ENCODE data around the gene DNER.
"Not testable (repeated sequence)": the region's sequence is repeated elsewhere in the genome, so short reads cannot be mapped to it uniquely, and the experiment has no call there.

The DNER gene

DNA sequence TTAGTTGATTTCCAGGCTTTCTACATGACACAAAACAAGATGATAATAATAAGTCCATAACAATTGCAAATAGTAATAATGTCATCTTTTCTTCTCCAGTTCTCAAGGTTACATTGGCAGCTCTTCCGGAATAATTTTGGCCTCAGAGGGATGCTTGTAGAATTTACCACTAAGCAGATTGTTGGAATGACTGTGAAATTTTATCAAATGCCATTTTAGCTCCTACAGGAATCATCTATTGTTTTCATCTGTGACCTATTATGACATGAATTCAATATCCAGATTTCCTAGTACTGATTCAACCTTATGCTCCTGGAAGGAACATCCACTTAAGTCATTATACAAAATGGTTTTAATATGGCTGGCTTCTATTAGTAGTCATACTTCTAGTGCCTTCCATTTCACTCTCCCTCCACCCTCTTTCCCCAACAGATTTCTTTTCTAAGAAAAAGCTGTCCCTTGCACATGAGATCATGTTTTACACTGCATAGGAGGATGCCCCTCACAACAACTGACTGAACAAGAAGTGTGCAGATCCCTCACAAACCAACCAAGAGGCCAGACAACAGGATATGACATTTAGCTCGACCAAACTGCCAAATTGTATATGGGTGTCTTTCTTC lies 200.0 kb downstream of the DNER start:
- H3K9me3 ChIP-seq (ENCODE audit: severe bottlenecking) = no peaks in the 10 kb centered on the region
- no peak overlapping the region for H3K4me3 ChIP-seq (ENCODE audit: low read depth, low read length)
- peaks cover 57% of the 10 kb centered on the region for H3K27me3 ChIP-seq (ENCODE audit: insufficient read depth, low read depth, severe bottlenecking)
- no peak for DNase-seq
- TF ChIP-seq, protein P1, sequence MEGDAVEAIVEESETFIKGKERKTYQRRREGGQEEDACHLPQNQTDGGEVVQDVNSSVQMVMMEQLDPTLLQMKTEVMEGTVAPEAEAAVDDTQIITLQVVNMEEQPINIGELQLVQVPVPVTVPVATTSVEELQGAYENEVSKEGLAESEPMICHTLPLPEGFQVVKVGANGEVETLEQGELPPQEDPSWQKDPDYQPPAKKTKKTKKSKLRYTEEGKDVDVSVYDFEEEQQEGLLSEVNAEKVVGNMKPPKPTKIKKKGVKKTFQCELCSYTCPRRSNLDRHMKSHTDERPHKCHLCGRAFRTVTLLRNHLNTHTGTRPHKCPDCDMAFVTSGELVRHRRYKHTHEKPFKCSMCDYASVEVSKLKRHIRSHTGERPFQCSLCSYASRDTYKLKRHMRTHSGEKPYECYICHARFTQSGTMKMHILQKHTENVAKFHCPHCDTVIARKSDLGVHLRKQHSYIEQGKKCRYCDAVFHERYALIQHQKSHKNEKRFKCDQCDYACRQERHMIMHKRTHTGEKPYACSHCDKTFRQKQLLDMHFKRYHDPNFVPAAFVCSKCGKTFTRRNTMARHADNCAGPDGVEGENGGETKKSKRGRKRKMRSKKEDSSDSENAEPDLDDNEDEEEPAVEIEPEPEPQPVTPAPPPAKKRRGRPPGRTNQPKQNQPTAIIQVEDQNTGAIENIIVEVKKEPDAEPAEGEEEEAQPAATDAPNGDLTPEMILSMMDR (IDR thresholded peaks at IDR 0.05; ENCODE audit: low read depth, low read length) = no peak
- no peak overlapping the region for H3K27ac ChIP-seq
- H3K36me3 ChIP-seq = no peaks in the 10 kb centered on the region

DNA sequence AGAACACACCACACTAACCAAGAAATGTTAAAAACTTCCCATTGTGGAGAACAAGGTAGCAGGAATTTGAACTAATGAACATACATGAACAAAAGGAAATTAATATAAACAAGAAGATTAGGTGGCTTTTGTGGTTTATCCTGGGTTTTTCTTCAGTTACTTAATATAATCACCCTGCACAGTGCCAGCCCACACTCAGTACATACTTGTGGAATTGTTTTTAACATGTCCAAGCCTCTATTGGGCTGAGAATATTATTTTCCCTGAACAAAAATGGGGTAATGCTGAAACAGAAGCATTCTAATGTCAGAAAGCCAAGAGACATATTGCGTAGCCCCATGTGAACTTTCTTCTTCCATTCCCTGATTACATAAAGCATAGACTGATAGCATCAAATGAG lies 202.8 kb downstream of the DNER start:
- TF ChIP-seq, protein P1 (IDR thresholded peaks at IDR 0.05; ENCODE audit: low read depth, low read length) = no peak
- H3K4me3 ChIP-seq (ENCODE audit: low read depth, low read length) = no peak overlapping the region
- no peak overlapping the region for H3K27ac ChIP-seq
- H3K36me3 ChIP-seq = no peaks in the 10 kb centered on the region
- H3K27me3 ChIP-seq (ENCODE audit: insufficient read depth, low read depth, severe bottlenecking) = peaks cover 50% of the 10 kb centered on the region
- no peaks in the 10 kb centered on the region for H3K9me3 ChIP-seq (ENCODE audit: severe bottlenecking)
- DNase-seq = no peak

DNA sequence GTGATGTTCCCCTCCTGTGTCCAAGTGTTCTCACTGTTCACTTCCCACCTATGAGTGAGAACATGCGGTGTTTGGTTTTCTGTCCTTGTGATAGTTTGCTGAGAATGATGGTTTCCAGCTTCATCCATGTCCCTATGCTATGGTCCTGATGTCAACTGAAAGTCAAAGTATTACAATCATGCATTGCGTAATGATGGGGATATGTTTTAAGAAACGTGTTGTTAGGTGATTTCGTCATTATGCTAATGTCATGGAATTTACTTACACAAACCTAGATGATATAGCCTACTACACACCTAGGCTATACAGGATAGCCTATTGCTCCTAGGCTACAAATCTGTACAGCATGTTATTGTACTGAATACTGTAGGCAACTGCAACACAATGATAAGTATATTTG lies 207.7 kb downstream of the DNER start:
- not testable (repeated sequence) for DNase-seq

DNA sequence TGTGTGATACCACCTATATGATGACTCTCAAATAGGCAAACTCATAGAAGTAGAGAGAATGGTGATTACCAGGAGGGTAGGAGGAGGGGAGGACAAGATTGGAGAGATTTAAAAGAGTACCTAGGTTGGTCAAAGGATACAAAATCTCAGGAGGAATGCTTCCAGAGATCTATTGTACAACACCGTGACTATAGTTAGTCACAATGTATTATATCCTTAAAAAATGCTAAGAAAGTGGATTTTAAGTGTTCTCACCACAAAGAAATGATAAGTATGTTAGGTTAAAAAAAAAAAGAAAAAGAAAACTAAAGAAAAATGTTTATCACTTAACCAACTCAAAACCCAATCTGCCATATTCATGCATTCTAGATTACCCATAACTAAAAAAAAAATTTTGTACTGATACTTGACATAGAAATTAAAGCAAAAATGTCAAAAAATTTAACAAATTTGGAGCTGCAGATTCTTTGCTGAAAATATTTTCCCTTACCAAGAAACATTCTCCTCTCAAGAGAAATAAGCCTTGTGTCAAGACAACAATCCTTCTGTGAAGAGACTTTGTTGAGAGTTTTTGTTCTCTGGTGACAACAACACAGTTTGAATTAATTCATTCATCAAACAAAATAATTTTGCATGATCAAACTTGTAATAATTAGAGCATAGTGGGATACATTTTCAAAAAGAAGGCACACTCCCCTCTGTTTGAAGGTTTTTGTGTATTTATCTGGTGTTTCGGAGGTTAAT lies 213.1 kb downstream of the DNER start:
- H3K27me3 ChIP-seq (ENCODE audit: insufficient read depth, low read depth, severe bottlenecking) = peaks cover 20% of the 10 kb centered on the region
- H3K4me3 ChIP-seq (ENCODE audit: low read depth, low read length) = no peak overlapping the region
- no peak overlapping the region for H3K27ac ChIP-seq
- no peaks in the 10 kb centered on the region for H3K9me3 ChIP-seq (ENCODE audit: severe bottlenecking)
- no peak for DNase-seq
- no peaks in the 10 kb centered on the region for H3K36me3 ChIP-seq
- TF ChIP-seq, protein P1 (IDR thresholded peaks at IDR 0.05; ENCODE audit: low read depth, low read length) = no peak

More for the DNA sequence above, 207.7 kb downstream of the DNER start:
- H3K27ac ChIP-seq; H3K9me3 ChIP-seq (ENCODE audit: severe bottlenecking); H3K4me3 ChIP-seq (ENCODE audit: low read depth, low read length); H3K36me3 ChIP-seq: not testable (repeated sequence)
- peaks cover 33% of the 10 kb centered on the region for H3K27me3 ChIP-seq (ENCODE audit: insufficient read depth, low read depth, severe bottlenecking)

DNA sequence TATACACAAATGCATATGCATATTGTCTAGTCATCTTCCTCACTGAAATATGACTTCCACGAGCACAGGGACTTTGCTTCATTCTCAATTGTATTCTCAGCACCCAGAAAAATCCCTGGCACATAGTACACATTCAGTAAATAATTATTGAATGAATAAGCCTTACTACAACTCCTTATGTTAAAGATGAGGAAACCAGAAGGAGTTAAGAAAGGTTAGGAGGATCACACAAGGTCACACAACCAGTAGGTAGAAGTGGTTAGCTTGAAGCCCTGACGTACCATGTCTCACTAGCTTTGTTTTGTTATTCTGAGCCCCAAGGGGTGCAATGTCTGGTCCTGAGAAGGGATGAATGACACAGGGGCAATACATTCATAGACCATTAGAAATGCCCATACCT lies 222.3 kb downstream of the DNER start:
- H3K27ac ChIP-seq = no peak overlapping the region
- H3K9me3 ChIP-seq (ENCODE audit: severe bottlenecking) = peaks cover 3% of the 10 kb centered on the region
- peaks cover 36% of the 10 kb centered on the region for H3K27me3 ChIP-seq (ENCODE audit: insufficient read depth, low read depth, severe bottlenecking)
- H3K4me3 ChIP-seq (ENCODE audit: low read depth, low read length) = no peak overlapping the region
- no peaks in the 10 kb centered on the region for H3K36me3 ChIP-seq
- no peak for DNase-seq
- TF ChIP-seq, protein P1 (IDR thresholded peaks at IDR 0.05; ENCODE audit: low read depth, low read length) = no peak

DNA sequence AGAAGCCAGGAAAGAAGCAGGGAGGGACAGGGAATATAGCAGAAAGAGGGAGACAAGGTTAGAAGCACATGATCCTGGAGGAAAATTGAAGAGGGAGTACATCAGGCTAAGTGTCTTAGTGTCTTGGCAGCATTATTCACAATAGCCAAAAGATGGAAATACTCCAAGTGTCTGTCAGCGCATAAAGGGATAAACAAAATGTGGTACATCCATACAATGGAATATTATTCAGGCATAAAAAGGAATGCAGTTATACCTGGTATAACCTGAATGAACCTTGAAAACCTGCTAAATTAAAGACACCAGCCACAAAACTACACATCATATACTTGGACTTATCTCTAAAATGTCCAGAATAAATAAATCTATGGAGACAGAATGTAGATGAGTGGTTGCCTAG lies 224.2 kb downstream of the DNER start:
- DNase-seq = no peak
- no peak overlapping the region for H3K27ac ChIP-seq
- peaks cover 3% of the 10 kb centered on the region for H3K9me3 ChIP-seq (ENCODE audit: severe bottlenecking)
- TF ChIP-seq, protein P1 (IDR thresholded peaks at IDR 0.05; ENCODE audit: low read depth, low read length) = no peak
- H3K4me3 ChIP-seq (ENCODE audit: low read depth, low read length) = no peak overlapping the region
- peaks cover 43% of the 10 kb centered on the region for H3K27me3 ChIP-seq (ENCODE audit: insufficient read depth, low read depth, severe bottlenecking)
- H3K36me3 ChIP-seq = no peaks in the 10 kb centered on the region
